Parathyroid adenoma (tissue), 2 donors: ENCODE measurements around the gene PRSS27.

Experiments used
- H2AFZ ChIP-seq: fragments of 300-600 bp; sonication (generic); one replicate; pipeline ENCODE4 v1.7.0; 2017; ENCODE audit warnings: antibody characterized with exemption, mild to moderate bottlenecking
- H3K27ac ChIP-seq: fragments of 300-600 bp; sonication (generic); one replicate; pipeline ENCODE4 v1.7.0; 2017
- H3K27me3 ChIP-seq: fragments of 300-600 bp; sonication (generic); one replicate; pipeline ENCODE4 v1.7.0; 2017; ENCODE audit warnings: low read length; ENCODE audit not compliant: control insufficient read depth, insufficient read depth
- H3K36me3 ChIP-seq: fragments of 300-600 bp; sonication (generic); one replicate; pipeline ENCODE4 v1.7.0; 2017; ENCODE audit warnings: low read length; ENCODE audit not compliant: control insufficient read depth, insufficient read depth
- H3K4me1 ChIP-seq: fragments of 300-600 bp; sonication (generic); one replicate; pipeline ENCODE4 v1.7.0; 2017; ENCODE audit warnings: control low read depth
- H3K4me2 ChIP-seq: fragments of 300-600 bp; sonication (generic); one replicate; pipeline ENCODE4 v1.7.0; 2017; ENCODE audit warnings: low read length
- H3K4me3 ChIP-seq: fragments of 300-600 bp; sonication (generic); one replicate; pipeline ENCODE4 v1.7.0; 2017; ENCODE audit warnings: low read depth, low read length
- H3K79me2 ChIP-seq: fragments of 300-600 bp; sonication (generic); one replicate; pipeline ENCODE4 v1.7.0; 2017; ENCODE audit warnings: control low read depth
- H3K9ac ChIP-seq: fragments of 300-600 bp; sonication (generic); one replicate; pipeline ENCODE4 v1.7.0; 2017; ENCODE audit warnings: mild to moderate bottlenecking
- H3K9me3 ChIP-seq: fragments of 300-600 bp; sonication (generic); one replicate; pipeline ENCODE4 v1.7.0; 2017; ENCODE audit warnings: low read length; ENCODE audit not compliant: control insufficient read depth
- CTCF ChIP-seq: fragments of 300-600 bp; sonication (generic); IDR thresholded peaks from one replicate; pipeline ENCODE4 v1.7.0; 2017; ENCODE audit warnings: antibody characterized with exemption, mild to moderate bottlenecking
- donor health status: primary hyperparathyroidism.

Gene PRSS27

GRCh38 chr16:2763173-2763572 lies 43.1 kb upstream of the PRSS27 start:
- no peaks in the 10 kb centered on the region for H3K27me3 ChIP-seq
- no peak overlapping the region for H3K9ac ChIP-seq
- H3K36me3 ChIP-seq = no peaks in the 10 kb centered on the region
- H3K4me3 ChIP-seq = no peak overlapping the region
- H2AFZ ChIP-seq = no peak overlapping the region
- H3K27ac ChIP-seq = no peak overlapping the region
- TF ChIP-seq CTCF = no peak
- H3K79me2 ChIP-seq = peaks cover 70% of the 10 kb centered on the region
- no peak overlapping the region for H3K4me2 ChIP-seq
- H3K4me1 ChIP-seq = no peaks in the 10 kb centered on the region
- H3K9me3 ChIP-seq = no peaks in the 10 kb centered on the region

- Histone ChIP-seq H3K27me3 (no peaks in the 10 kb centered on the region), H3K9ac (no peak overlapping the region), H3K9me3 (no peaks in the 10 kb centered on the region), H2AFZ (no peak overlapping the region), H3K36me3 (no peaks in the 10 kb centered on the region), H3K4me2 (no peak overlapping the region), H3K4me1 (no peaks in the 10 kb centered on the region), H3K4me3 (no peak overlapping the region), H3K79me2 (peaks cover 65% of the 10 kb centered on the region), H3K27ac (no peak overlapping the region)
- TF ChIP-seq CTCF = no peak
Observed at GRCh38 chr16:2762711-2763110, 42.7 kb upstream of the PRSS27 start.

GRCh38 chr16:2761886-2762583 lies 42.0 kb upstream of the PRSS27 start:
- H3K9ac ChIP-seq = no peak overlapping the region
- H3K4me2 ChIP-seq = no peak overlapping the region
- H3K27ac ChIP-seq = no peak overlapping the region
- no peak overlapping the region for H3K4me3 ChIP-seq
- no peaks in the 10 kb centered on the region for H3K9me3 ChIP-seq
- H3K79me2 ChIP-seq = peaks cover 67% of the 10 kb centered on the region
- H2AFZ ChIP-seq = no peak overlapping the region
- H3K27me3 ChIP-seq = no peaks in the 10 kb centered on the region
- H3K4me1 ChIP-seq = no peaks in the 10 kb centered on the region
- no peaks in the 10 kb centered on the region for H3K36me3 ChIP-seq
- no peak for TF ChIP-seq CTCF

- H2AFZ ChIP-seq = no peak overlapping the region
- no peak overlapping the region for H3K4me2 ChIP-seq
- peaks cover 65% of the 10 kb centered on the region for H3K79me2 ChIP-seq
- H3K27me3 ChIP-seq = no peaks in the 10 kb centered on the region
- H3K27ac ChIP-seq = no peak overlapping the region
- no peak overlapping the region for H3K9ac ChIP-seq
- peaks cover under 1% of the 10 kb centered on the region for H3K4me1 ChIP-seq
- H3K4me3 ChIP-seq = no peak overlapping the region
- no peaks in the 10 kb centered on the region for H3K9me3 ChIP-seq
- no peak for TF ChIP-seq CTCF
- no peaks in the 10 kb centered on the region for H3K36me3 ChIP-seq
Observed at GRCh38 chr16:2761472-2761871, 41.4 kb upstream of the PRSS27 start.

GRCh38 chr16:2757344-2757743 lies 37.3 kb upstream of the PRSS27 start:
- Histone ChIP-seq H3K27ac (no peak overlapping the region), H3K79me2 (peaks cover 69% of the 10 kb centered on the region), H3K4me3 (no peak overlapping the region), H3K9ac (no peak overlapping the region), H3K36me3 (no peaks in the 10 kb centered on the region), H2AFZ (no peak overlapping the region), H3K27me3 (no peaks in the 10 kb centered on the region), H3K4me2 (no peak overlapping the region), H3K4me1 (peaks cover 20% of the 10 kb centered on the region), H3K9me3 (no peaks in the 10 kb centered on the region)
- TF ChIP-seq CTCF = no peak
